Measurements from ENCODE around the gene CELF4. TPM values are rescaled to one million over a fixed set of nuclear protein-coding genes. Genes with fewer than 3 reads are reported as not detected.

Gene CELF4
- total RNA-seq, 1 experiment from 2014 or later: not detected

GRCh38 chr18:37497853-37498518 is 67.6 kb downstream of the CELF4 start:
- ChIA-PET CTCF (no interaction called here), POLR2A (no interaction called here)
- in situ Hi-C loops (cut with HindIII; ENCODE audit: low pct_unique_long_range_greater_than_20kb, low sequenced_read_pairs) (no loop called here), intact Hi-C loops (cut with micrococcal nuclease; ENCODE audit: unreplicated experiment) (no loop called here)
- ATAC-seq (no peak), DNase-seq (ENCODE audit: low read depth, low spot score) (no peak)
- no TSS peak for BruUV-seq (replicated peaks)
- TF ChIP-seq REST (IDR thresholded peaks at IDR 0.05; ENCODE audit: insufficient read depth in 1 of 2, low read depth in 2 of 2, low read length in 1 of 2): no peak
- TF ChIP-seq SIN3A (IDR thresholded peaks at IDR 0.05; ENCODE audit: borderline replicate concordance, insufficient read depth, low read depth, low read length): no peak
- no peak for TF ChIP-seq TCF7L2 (IDR thresholded peaks at IDR 0.05; ENCODE audit: low read depth, low read length)
- TF ChIP-seq CTCF (IDR thresholded peaks at IDR 0.05): no peak
- TF ChIP-seq POLR2AphosphoS5 (IDR thresholded peaks at IDR 0.05; ENCODE audit: low read depth, low read length): no peak
- H3K4me3 ChIP-seq (ENCODE audit: low read depth in 2 of 2, low read length in 2 of 2): no peak overlapping the region
- no peaks in the 10 kb centered on the region for H3K4me1 ChIP-seq (ENCODE audit: control insufficient read depth, insufficient read depth, low read length)
- H3K9me3 ChIP-seq (ENCODE audit: control insufficient read depth, insufficient read depth, low read depth, low read length): no peaks in the 10 kb centered on the region
- no peaks in the 10 kb centered on the region for H3K36me3 ChIP-seq (ENCODE audit: control insufficient read depth, insufficient read depth, low read length)
- no peak overlapping the region for H3K27ac ChIP-seq (ENCODE audit: low read length)
- no peaks in the 10 kb centered on the region; the same call in 1 of the 2 replicates for H3K27me3 ChIP-seq (ENCODE audit: control insufficient read depth, insufficient read depth, low read length)

- Histone ChIP-seq H3K9me3 (ENCODE audit: control insufficient read depth, insufficient read depth, low read depth, low read length) (no peaks in the 10 kb centered on the region), H3K4me3 (ENCODE audit: low read depth in 2 of 2, low read length in 2 of 2) (no peak overlapping the region), H3K27ac (ENCODE audit: low read length) (no peak overlapping the region), H3K36me3 (ENCODE audit: control insufficient read depth, insufficient read depth, low read length) (no peaks in the 10 kb centered on the region), H3K4me1 (ENCODE audit: control insufficient read depth, insufficient read depth, low read length) (no peaks in the 10 kb centered on the region), H3K27me3 (ENCODE audit: control insufficient read depth, insufficient read depth, low read length) (no peaks in the 10 kb centered on the region; the same call in 1 of the 2 replicates)
- POLR2A ChIA-PET: no interaction called here
- CTCF ChIA-PET: no interaction called here
- in situ Hi-C loops (cut with HindIII; ENCODE audit: low pct_unique_long_range_greater_than_20kb, low sequenced_read_pairs) (no loop called here), intact Hi-C loops (cut with micrococcal nuclease; ENCODE audit: unreplicated experiment) (no loop called here)
- no peak for DNase-seq (ENCODE audit: low read depth, low spot score)
- no TSS peak for BruUV-seq (replicated peaks)
- TF ChIP-seq SIN3A (IDR thresholded peaks at IDR 0.05; ENCODE audit: borderline replicate concordance, insufficient read depth, low read depth, low read length): no peak
- TF ChIP-seq CTCF (IDR thresholded peaks at IDR 0.05): no peak
- TF ChIP-seq POLR2AphosphoS5 (IDR thresholded peaks at IDR 0.05; ENCODE audit: low read depth, low read length): no peak
- TF ChIP-seq TCF7L2 (IDR thresholded peaks at IDR 0.05; ENCODE audit: low read depth, low read length): no peak
- TF ChIP-seq REST (IDR thresholded peaks at IDR 0.05; ENCODE audit: insufficient read depth in 1 of 2, low read depth in 2 of 2, low read length in 1 of 2): no peak
- no peak for ATAC-seq
Observed at GRCh38 chr18:37496568-37496967, 69.0 kb downstream of the CELF4 start.
